ENCODE results near the gene FBXW11.
"Not testable (repeated sequence)": the region's sequence is repeated elsewhere in the genome, so short reads cannot be mapped to it uniquely, and the experiment has no call there.

Gene FBXW11

DNA sequence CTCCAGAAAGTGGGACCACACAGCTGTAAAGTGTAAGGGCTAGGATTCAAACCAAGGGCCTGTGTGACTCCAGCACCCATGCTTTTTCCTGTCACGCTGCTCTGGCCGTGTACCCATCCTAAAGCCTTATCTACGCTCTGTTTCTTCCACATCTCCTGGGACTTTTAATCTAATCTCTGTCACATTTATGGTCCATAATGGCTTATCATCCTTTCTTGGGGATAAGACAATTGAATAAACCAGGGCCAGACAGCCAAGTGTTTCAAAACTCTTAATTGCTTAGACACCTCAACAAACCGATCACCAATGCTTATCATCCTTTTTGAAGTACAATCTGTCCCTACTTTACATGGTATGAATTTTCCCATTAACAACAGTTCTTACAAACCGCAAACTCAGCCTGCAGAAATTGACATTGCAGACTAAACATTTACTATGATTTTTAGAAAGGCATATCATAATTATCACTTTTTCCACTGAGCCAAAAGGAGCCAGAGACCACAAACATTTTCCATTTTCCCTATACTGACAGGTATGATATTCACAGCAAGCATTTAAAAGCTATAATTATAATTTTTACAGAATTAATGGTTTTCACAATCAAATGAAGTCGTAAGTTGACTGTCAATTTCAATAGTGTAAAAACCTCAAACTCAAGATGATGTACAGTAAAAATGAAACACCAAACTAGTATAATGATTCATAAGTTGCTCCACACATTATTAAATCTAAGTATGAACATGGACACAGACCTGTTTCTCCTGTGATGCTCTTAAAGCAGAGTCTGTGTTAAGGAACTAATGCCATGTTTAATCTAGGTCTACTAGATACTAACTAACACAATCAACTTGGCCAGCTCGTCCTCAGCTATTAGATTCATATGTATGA is 99.5 kb downstream of the FBXW11 start:
- no peak for DNase-seq

DNA sequence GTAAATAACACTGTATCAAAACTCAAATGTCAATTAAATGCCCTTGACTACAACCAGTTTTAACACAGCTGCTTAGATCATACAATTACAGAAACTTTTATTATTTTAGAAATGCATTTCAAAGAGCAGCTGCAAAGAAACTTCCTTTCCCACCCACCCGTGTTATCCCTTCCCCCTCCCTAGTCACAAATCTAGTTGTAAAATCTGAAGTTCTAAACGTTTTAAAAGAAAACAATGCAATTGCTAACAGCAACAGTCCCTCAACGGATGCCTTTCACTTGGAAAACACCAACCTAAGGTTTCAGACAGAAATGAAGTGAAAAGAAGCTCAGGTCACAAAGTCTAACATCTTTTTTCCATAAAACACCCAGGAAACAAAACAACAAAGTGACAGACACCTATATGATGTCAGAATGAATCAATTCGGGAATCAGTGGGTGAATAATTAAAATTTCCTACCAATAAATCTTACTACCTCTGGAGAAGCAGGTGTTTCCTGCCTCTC is 100.3 kb downstream of the FBXW11 start:
- no peak for DNase-seq

DNA sequence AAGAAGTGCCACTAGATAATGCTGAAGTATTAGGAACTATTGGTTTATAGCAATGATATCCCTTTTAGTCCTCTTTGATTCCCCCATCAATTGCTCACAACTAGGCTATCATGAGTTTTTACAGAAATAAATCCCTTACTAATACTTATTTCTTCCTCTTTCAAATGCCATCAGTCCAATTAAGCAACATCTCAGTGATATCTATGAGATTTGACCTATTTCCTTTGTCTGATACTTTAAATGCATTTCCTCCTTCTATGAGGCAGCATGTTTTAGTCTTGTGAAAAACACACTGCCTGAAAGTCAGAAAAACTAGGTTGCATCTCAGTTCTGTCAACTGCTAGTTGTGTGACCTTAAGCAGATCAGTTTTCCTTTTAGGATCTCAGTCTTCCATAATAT is 101.6 kb downstream of the FBXW11 start:
- no peak for DNase-seq

DNA sequence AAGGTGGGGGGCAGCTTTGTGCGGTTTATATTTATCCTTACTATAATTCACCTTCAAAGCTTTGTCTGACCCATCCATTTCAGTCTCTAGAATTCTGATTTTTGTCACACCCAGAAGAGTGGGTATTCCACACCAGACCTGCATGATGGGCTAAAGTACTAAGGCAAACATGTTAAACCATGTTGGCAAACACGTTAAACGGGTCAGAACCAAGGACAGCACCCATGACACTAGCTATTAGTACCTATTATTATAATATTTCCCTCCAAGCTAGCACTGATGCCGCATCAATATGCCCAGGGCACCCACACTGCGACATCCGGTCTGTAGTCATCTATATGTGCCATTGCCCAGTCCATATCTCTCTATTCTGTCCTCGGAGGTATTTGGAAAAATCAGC is 104.7 kb downstream of the FBXW11 start:
- no peak for DNase-seq

DNA sequence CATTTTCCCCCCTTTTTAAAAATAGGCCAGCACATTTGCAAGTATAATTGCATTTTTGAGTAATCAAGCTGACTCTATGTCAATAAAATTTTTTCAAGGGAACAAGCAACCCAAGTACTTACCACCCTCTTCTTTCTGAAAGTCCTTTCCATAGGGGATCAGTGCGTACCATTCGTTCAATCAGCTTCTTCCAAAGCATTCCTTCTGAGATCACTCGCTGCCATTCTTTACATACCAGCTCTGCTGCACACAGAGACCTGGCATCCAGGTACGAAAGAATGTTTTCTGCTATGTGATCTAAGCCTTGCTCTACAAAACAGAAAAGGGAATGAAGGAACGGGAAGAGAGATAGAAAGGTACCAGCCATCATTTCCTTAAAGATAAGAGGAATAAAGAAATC is 106.6 kb downstream of the FBXW11 start:
- no peak for DNase-seq

DNA sequence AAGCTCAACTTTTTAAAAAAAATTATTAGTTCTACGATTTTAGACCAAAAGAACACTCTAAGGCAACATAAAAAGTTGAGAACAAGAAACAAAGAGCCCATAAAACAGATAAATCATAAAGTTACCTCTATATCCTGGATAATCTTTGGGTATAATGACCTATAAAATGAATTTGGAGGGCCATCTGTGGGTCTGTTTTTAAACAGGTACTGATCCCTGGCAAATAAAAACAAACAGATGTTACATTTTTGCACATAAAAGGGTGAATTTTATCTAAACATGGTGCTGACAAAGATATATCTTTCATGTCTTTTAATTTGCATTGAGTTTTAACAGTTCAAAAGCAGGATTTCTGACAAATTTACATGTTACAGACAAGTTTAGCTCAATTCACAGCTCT is 107.6 kb downstream of the FBXW11 start:
- no peak for DNase-seq

DNA sequence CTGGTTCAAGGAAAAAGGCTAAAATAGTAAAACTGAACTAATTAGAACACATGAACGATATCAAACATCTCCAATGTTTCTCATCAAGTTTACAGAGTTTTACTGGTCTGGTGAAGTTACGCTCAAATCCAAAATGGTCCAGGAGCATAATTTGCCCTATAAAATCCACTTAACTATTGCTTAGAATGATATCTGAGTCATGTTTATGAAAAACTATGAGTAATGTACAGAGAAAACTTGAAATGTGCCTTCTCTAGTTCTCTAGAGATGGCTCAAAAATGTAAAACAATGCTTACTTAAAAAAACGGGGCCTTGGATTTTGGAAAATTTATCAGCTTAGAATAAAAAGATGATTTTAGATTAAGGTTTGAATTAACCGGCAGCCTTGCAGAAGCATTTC is 108.1 kb downstream of the FBXW11 start:
- DNase-seq, result no peak

DNA sequence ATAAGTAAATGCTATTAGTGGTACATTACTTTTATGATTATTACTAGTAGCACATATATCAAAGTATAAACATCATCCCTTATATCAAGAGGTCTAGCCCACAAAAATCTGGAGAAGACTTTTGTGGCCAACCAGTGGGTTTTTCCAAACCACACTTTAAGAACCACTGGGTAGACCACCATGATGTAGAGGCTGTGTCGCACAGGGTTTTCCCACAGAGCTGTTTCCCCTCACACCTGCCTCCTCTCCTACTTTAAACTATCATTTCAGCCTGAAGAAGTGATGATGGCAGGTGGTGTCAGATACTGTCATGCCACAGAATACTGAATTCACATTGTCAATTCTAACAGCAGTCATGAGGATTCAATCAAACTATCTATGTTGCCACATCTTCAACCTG is 109.2 kb downstream of the FBXW11 start:
- no peak for DNase-seq

DNA sequence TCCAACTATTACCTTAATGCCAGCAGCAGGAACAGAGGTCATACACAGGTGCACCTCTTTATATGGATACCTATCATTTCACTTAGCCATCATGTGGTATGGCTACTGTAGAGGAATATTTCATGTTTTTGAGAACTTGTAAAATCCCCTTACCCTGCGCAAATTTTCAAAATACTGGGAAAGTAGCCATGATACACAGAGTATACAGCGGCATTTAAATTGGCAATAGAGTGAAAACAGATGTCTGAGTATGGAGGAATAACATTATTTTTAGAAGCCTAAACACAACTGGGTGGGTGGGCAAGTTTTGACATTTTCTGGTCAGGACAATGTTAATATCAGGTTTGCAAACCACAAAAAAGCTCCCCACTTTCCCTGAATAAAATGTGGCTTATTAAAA is 111.4 kb downstream of the FBXW11 start:
- DNase-seq, result no peak

DNA sequence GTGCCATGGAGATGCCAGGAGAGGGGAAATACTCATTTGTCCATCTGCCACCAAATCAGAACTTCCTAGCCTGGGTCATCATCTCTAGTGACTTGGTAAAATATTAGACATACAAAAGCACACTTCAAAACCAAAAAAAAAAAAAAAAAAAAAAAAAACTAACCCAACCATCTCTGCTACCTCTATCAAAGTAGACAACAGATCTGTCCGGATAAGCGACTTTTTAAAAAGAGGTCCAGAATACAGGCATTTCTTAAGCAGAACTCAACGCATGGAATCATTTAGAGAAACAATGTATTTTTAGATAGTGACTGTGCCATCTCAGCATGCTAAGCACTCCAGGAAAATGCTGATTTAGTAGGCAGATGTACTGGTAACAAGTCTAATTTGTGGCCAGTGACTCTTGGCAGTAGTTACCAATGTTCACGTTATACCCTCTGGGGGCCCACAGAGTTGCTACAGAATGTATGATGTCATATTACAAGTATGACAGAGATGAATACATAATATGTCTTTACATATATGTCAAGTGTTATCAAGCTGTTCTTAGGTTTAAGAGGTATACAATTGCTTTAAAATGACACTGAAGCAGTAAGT is 113.0 kb downstream of the FBXW11 start:
- DNase-seq, result no peak

DNA sequence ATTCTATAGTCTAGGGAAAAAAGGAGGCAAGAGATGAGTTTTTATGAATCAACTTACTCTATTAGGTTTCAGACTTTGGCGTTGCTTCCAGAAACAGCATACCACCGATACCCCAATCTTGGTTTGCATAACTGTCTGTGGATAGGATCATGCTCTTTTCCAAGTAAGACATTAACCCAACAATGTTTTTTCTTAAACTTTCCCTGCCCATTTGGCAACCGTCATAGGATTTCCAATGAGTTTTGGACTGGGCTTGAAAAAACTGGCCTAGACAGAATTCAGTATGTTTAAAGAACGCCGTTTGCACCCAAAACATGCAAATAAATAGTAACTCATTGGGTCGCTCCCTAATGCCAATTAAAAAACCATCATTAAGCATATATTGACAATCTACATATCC is 114.8 kb downstream of the FBXW11 start:
- no peak for DNase-seq

DNA sequence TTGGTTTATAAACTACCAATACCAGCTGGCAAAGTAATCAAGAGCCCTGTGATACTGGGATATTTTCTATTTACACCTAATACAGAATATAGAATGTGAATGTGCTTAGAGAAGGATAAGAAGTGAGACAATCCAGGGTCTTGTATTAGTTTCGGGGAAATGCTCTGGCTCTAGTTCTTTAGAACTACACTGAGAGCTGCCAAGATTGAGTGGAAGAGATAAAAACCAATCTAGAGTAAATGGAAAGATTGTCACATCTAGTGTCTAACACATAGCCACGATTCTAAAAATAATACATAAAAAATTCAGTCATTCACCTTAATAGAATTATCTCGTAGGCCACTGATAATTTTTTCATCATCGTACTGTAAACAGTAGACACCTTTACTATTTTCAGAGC is 115.3 kb downstream of the FBXW11 start:
- DNase-seq, result no peak

DNA sequence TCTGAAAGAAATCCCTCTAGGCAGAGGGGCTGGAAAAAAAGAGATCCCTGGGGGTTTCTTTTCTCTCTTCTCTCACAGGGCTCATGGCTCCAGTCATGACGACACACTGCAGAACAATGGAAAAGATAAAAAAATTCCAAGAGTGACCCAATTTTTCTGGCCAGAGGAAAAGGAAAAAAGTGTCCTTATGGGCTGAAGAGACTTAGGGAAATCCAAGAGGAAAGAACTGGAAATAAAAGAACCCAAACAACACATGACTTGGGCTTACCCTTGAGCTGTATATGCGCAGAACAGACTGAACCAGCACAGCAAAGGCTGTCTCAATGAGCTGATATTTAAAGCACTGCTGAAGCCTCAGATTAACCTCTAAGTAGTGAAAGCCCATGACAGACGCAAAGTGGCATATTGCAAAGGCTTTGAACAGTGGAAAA is 118.4 kb downstream of the FBXW11 start:
- no peak for DNase-seq

DNA sequence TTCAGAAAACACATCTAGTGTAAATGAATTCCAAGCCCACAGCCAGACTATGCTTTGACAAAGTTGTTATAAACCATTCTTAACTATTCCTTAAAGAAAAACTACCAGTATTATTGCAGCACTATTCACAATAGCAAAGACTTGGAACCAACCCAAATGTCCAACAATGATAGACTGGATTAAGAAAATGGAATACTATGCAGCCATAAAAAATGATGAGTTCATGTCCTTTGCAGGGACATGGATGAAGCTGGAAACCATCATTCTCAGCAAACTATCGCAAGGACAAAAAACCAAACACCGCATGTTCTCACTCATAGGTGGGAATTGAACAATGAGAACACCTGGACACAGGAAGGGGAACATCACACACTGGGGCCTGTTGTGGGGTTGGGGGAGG is 120.4 kb downstream of the FBXW11 start:
- not testable (repeated sequence) for DNase-seq

DNA sequence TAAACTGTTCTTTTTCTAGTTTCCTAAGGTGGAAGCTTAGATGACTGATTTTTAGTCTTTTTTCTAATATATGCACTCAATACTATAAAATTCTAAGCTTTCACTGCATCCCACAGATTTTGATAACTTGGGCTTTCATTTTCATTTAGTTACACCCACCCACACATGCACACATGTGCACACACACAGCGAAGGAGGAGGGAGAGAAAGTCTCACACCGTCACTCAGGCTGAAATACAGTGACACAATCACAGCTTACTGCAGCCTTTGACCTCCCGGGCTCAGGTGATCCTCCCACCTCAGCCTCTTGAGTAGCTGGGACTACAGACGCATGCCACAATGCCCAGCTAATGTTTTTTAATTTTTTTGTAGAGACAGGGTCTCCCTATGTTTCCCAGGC is 124.3 kb downstream of the FBXW11 start:
- no peak for DNase-seq

DNA sequence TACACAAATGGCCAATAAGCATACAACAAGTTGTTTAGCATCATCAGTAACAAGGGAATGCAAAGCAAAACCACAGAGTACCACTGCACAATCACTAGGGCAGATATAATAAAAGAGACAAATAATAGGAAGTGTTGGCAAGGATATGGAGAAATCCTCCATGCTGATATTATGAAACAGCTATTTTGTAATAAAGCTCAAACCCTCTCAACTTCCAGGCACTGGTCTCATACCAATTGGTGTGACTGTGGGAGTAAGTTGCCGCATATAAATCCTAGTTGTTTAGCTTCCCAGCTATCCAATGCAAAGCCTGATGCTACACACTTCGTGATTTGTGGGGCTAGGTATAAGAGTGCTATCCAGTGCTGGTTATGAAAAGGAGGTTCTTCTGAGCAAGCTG is 132.2 kb downstream of the FBXW11 start:
- DNase-seq, result no peak

DNA sequence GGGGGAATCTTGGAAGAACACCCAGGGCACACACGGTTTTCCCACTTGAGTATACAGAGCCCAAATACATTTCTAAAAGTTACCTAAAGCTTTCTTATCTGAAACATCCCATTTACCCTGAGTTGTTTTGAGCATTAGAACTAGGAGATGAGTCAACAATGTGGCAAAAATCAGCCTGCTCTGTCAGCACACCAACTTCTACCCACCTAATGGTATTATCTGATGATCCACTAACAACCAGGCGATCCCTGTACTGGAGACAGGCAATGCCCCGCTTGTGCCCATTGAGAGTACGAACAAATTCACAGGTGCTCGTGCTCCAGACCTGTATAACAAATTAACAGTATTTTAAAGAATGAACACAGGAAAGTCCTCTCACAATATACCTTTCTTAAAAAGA is 133.8 kb downstream of the FBXW11 start:
- DNase-seq, result no peak

DNA sequence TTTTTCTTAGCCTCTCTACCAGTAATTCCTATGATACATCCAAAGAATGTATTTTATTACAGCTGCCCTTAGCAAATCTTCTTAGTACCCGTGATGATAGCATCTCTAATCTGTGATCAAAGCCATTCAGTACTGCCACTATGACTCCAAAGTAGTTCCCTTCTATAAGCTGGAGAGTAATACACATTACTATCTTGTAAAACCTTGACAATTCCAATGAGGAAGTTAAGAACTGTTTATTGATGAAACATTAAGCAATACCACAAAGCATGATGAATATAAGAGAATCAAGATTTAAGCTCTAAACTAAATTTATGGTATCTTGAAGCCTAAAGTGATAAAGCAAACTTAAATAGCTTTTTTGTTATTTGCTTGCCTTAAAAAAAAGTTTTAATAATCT is 134.7 kb downstream of the FBXW11 start:
- DNase-seq, result no peak

DNA sequence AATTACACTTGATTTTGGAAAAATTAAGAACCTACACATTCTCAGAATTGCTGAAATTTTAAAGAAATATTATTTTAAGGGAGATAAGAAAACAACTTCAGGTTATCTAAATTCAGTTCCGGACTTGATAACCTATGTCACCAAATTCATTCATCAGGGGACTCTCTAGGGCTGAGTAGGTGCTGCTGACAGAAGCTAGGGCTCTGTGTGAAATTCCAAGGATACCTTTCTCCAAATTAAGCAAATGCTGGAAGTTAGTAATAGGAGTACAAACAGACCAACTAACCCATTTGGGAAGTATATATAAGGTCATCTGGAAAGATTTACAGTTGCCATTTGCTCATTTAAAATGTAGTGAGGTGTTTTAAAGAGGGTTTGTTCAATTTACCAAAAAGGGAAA is 136.5 kb downstream of the FBXW11 start:
- no peak for DNase-seq

DNA sequence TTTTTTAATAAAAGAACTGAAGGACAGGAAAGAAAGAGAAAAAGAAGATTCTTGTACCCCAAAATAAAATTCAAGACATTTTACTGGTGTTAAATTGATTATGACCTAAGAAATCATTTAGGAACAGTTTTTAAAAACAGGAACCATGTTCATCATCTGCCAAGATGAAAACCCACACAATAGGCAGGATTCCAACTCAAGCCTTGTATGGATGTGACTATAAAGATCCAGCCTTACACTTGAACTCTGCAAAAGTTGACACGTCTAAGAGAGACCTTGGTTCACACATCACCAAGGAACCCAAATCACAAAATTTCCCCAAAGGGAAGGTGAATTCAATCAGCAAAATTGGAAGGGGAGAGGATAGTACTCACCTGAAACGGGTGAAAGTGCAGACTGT is 138.2 kb downstream of the FBXW11 start:
- no peak for DNase-seq

DNA sequence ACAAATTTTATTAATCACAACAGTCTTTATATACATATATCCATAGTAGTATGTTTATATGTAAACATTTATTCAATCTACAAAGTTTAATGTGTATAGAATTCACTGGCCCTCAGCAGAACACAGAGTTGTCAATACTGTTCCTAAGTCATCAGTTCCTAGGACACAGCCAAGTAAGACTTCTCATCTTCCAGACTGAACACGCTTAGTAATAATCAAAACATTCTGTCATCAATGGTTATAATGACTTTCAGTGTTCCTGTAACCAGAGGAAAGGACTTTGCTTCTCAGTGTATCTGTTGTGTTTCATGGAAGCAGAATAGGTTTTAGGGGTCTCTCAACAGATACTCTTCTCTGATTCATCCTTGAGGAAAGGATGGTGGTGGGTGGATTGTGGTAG is 138.7 kb downstream of the FBXW11 start:
- no peak for DNase-seq

DNA sequence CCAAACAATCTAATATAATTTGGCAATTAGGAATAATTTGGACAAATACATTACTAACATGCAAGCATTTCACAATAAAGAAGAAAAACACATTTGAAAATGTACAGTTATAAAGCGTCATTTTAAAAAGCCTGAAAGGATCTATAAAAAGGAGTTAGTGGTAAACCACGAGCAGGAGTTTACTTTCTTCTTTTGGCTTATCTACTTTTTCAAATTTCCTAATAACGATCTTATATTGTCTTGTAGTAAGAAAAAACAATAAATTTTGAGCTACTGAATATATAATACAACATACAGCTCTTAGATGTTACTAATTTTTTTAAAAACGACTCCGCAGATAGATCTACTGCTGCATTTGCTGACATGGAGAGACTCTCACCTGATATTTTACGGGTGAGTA is 141.0 kb downstream of the FBXW11 start:
- no peak for DNase-seq

DNA sequence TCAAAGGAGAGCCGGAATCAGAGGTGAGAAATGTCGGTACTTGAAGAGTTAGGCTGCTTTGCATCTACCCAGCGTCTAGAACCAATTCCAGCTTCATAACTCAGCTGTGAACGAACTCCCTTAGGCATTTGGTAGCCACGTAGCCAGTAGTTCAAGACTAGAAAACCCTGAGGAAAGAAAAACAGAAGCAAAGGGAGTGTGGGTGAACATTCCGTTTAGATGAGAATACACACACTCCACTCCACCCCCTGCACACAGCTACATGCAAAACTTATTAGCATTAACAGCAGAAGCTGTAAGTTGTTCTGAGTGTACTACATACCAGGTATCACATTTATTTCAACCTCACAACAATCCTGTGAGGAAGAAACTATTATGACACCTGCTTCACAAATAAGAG is 142.5 kb downstream of the FBXW11 start:
- DNase-seq, result no peak

DNA sequence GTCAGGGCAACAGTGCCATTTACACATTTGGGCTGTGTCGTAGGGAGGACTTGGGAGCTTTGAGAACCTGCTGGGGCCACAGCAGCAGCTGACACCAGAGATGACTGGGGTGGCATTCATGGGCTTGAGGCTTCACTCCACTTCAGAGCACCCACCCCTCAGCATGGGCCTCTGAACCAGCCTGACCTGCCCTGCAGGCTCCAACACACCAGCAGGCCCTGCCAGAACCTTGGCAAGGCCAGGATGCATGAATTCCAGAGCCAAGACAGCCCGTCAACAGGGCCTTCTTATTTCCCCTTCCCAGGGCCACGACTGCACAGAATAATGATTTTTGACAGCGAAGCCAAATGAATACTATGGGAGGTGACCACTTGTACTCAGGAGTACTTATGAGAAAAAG is 143.8 kb downstream of the FBXW11 start:
- no peak for DNase-seq

DNA sequence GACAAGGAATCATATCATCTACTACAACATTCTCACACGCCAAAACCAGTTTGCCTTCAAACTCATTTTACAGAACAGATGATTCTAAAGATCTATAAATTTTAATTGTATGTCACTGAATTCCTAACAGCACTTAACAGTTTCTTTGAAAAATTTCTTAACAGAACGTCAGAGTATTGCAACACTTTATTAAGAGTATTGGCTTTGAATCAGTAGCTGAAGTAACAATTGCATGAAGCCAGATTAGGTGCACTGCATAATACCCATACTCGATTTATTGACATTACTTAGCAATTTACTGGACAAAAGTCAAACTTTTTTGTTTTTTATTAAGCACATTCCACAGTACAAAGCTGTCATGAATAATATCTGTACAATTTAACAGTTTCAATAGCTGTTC is 145.1 kb downstream of the FBXW11 start:
- DNase-seq, result no peak

All from NCI-H1436 treated with DMSO at 0.1 percent for 48 hours (cell line).